ENCODE measurements around the gene EML1.

The EML1 gene

GRCh38 chr14:99818503-99819036 lies 25.4 kb downstream of the EML1 start:
- Histone ChIP-seq H3K9me3 (ENCODE audit: low read depth, low read length) (no peaks in the 10 kb centered on the region), H3K36me3 (ENCODE audit: insufficient read depth, low read length) (no peaks in the 10 kb centered on the region), H3K27ac (no peak overlapping the region), H3K9ac (ENCODE audit: insufficient read length) (no peak overlapping the region), H3K4me3 (no peak overlapping the region)
- no peak for TF ChIP-seq POLR2AphosphoS5 (IDR thresholded peaks at IDR 0.05; ENCODE audit: borderline replicate concordance, low read depth, low read length)
- no peak for TF ChIP-seq FOXP2 (optimal IDR thresholded peaks at IDR 0.05; ENCODE audit: control extremely low read depth, extremely low read length, insufficient read depth)
- no peak for TF ChIP-seq EZH2 (IDR thresholded peaks at IDR 0.05)
- no peak for DNase-seq (ENCODE audit: low read depth, low spot score)

GRCh38 chr14:99819514-99819913 lies 26.3 kb downstream of the EML1 start:
- Histone ChIP-seq H3K9me3 (ENCODE audit: low read depth, low read length) (no peaks in the 10 kb centered on the region), H3K27ac (no peak overlapping the region), H3K9ac (ENCODE audit: insufficient read length) (no peak overlapping the region), H3K4me3 (no peak overlapping the region), H3K36me3 (ENCODE audit: insufficient read depth, low read length) (no peaks in the 10 kb centered on the region)
- DNase-seq (ENCODE audit: low read depth, low spot score): no peak
- TF ChIP-seq FOXP2 (optimal IDR thresholded peaks at IDR 0.05; ENCODE audit: control extremely low read depth, extremely low read length, insufficient read depth): no peak
- TF ChIP-seq EZH2 (IDR thresholded peaks at IDR 0.05): no peak
- no peak for TF ChIP-seq POLR2AphosphoS5 (IDR thresholded peaks at IDR 0.05; ENCODE audit: borderline replicate concordance, low read depth, low read length)

DNA sequence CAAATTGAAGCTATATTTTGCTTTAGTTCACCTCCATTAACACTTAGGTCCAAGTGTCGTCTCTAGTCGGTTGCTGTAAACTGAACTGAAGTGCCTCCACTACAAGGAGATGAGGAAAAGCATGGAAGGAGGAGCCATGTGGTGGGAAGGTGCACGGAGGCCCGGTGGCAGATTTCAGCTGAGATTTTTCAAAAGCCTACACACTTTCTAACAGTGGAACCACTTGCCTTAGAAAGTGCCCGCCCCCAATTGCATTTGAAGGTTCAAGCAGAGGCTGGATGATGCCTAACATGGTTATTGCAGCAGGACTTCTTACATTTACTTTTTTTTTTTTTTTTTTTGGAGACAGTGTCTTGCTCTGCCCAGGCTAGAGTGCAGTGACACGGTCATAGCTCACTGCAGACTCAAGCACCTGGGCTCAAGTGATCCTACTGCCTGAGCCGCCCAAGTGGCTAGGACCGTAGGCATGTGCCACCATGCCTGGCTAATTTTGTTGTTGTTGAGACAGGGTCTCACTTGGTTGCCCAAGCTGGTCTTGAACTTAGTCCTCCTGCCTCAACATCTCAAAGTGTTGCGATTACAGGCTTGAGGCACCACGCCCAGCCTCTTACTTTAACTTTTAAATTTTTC lies 27.6 kb downstream of the EML1 start:
- H3K36me3 ChIP-seq (ENCODE audit: insufficient read depth, low read length): no peaks in the 10 kb centered on the region
- no peak for DNase-seq (ENCODE audit: low read depth, low spot score)
- TF ChIP-seq POLR2AphosphoS5 (IDR thresholded peaks at IDR 0.05; ENCODE audit: borderline replicate concordance, low read depth, low read length): no peak
- no peak for TF ChIP-seq FOXP2 (optimal IDR thresholded peaks at IDR 0.05; ENCODE audit: control extremely low read depth, extremely low read length, insufficient read depth)
- TF ChIP-seq EZH2 (IDR thresholded peaks at IDR 0.05): no peak

DNA sequence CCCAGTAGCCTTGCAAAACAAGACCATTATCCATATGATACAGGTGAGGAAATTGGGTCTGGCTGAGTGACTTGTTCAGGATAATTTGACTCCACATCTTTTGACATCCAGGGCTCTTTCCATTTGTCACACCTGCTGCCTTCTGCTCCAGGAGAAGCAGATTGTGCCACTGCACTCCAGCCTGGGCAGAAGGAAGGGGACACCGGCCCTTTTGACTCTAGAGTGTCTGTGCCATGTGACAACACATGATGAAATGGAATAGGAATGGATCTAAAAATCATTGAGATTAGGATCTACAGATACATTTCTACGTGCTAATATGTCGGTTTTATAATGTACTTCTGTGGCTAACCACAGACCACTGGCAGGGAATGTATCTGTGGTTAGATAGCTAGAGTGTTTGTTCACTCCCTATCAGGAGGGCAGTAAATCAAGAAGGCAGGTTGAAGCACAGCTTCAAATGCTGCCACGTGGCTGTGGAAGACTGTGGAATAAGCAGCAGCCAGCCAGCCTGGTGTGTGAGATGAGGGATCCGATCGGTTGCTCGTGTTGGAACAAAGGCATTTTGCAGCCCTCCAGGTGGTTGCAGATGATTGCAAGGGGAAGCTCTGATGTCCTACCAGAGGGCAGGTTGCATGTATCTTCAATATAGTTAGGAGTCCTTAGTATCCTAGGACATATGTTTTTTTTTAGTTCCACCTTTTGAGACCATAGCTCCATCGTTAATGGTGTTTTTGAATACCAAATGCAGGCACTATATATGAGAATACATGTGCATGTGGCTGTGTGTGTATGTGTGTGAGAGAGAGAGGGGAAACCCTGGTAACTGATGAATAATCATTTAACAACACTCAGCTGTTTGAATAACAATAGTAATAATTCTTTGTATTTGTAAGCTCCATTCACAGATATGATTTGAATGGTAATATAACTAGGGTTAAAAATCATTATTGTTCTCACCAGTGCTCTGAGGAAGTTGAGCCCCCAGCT lies 28.6 kb downstream of the EML1 start:
- no peaks in the 10 kb centered on the region for H3K9me3 ChIP-seq (ENCODE audit: low read depth, low read length)
- H3K4me3 ChIP-seq: peak overlapping the region; percentile 23; the same call in 1 of the 2 replicates
- no peak overlapping the region for H3K27ac ChIP-seq
- no peaks in the 10 kb centered on the region for H3K36me3 ChIP-seq (ENCODE audit: insufficient read depth, low read length)
- DNase-seq (ENCODE audit: low read depth, low spot score): peak; percentile 58
- no peak overlapping the region for H3K9ac ChIP-seq (ENCODE audit: insufficient read length)
- TF ChIP-seq FOXP2 (optimal IDR thresholded peaks at IDR 0.05; ENCODE audit: control extremely low read depth, extremely low read length, insufficient read depth) (peak; percentile 65), POLR2AphosphoS5 (IDR thresholded peaks at IDR 0.05; ENCODE audit: borderline replicate concordance, low read depth, low read length) (peak; percentile 83), EZH2 (IDR thresholded peaks at IDR 0.05) (no peak)

More for the DNA sequence above, 27.6 kb downstream of the EML1 start:
- Histone ChIP-seq H3K27ac (no peak overlapping the region), H3K9ac (ENCODE audit: insufficient read length) (no peak overlapping the region), H3K9me3 (ENCODE audit: low read depth, low read length) (no peaks in the 10 kb centered on the region), H3K4me3 (no peak overlapping the region)

DNA sequence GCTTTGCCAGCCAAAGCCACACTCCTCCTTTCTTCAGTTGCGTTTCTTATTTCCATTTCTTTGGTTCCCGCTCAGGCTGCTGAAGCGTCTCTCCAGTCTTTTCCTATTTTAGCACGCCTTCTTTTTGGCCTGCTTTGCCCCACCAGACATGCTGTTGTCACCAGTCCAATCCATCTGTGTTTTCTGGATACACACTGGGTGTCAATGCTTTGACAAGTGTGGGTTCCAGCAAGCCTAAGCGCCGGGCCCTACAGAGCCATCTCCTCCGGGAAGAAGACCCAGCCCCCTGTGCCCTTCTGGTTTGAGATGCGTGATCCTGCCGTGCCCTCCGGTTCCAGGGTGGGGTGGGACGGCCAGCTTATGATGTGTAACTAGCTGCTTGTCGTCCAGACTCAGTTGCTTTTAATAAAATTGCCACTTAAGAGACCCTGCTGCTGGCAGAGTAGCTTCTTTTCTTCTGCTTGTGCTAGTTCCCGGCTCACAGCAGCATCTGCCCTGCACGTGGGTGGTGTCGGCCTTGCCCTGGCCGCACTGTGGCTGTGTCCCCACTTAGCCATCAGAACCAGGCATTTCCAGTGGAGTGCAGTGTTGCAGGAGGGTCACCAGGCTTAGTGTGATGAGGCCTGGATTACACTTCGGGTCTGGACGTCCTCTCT lies 29.7 kb downstream of the EML1 start:
- no peaks in the 10 kb centered on the region for H3K9me3 ChIP-seq (ENCODE audit: low read depth, low read length)
- DNase-seq (ENCODE audit: low read depth, low spot score): no peak
- H3K36me3 ChIP-seq (ENCODE audit: insufficient read depth, low read length): no peaks in the 10 kb centered on the region
- no peak overlapping the region for H3K4me3 ChIP-seq
- no peak overlapping the region for H3K9ac ChIP-seq (ENCODE audit: insufficient read length)
- TF ChIP-seq FOXP2 (optimal IDR thresholded peaks at IDR 0.05; ENCODE audit: control extremely low read depth, extremely low read length, insufficient read depth) (no peak), EZH2 (IDR thresholded peaks at IDR 0.05) (no peak), POLR2AphosphoS5 (IDR thresholded peaks at IDR 0.05; ENCODE audit: borderline replicate concordance, low read depth, low read length) (no peak)
- H3K27ac ChIP-seq: no peak overlapping the region

GRCh38 chr14:99824776-99825175 lies 31.6 kb downstream of the EML1 start:
- DNase-seq (ENCODE audit: low read depth, low spot score): no peak
- no peaks in the 10 kb centered on the region for H3K36me3 ChIP-seq (ENCODE audit: insufficient read depth, low read length)
- TF ChIP-seq EZH2 (IDR thresholded peaks at IDR 0.05) (no peak), FOXP2 (optimal IDR thresholded peaks at IDR 0.05; ENCODE audit: control extremely low read depth, extremely low read length, insufficient read depth) (no peak), POLR2AphosphoS5 (IDR thresholded peaks at IDR 0.05; ENCODE audit: borderline replicate concordance, low read depth, low read length) (no peak)
- no peak overlapping the region for H3K27ac ChIP-seq
- no peak overlapping the region for H3K9ac ChIP-seq (ENCODE audit: insufficient read length)
- no peaks in the 10 kb centered on the region for H3K9me3 ChIP-seq (ENCODE audit: low read depth, low read length)
- H3K4me3 ChIP-seq: no peak overlapping the region

DNA sequence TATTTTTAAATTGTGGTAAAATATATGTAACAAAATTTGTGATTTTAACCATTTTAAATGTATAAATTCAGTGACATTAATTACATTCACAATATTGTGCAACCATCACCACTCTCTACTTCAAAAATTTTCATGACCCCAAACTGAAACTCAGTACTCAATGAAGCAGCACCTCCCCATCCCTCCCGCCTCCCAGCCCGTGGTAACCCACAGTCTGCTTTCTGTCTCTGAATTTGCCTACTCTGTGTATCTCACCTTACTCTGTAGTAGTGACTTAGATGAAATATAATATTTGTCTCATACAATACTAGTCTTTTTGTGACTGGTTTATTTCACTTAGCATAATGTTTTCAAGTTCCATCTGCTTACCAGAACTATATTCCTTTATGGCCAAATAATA lies 36.2 kb downstream of the EML1 start:
- no peaks in the 10 kb centered on the region for H3K36me3 ChIP-seq (ENCODE audit: insufficient read depth, low read length)
- no peaks in the 10 kb centered on the region for H3K9me3 ChIP-seq (ENCODE audit: low read depth, low read length)
- H3K4me3 ChIP-seq: no peak overlapping the region
- TF ChIP-seq FOXP2 (optimal IDR thresholded peaks at IDR 0.05; ENCODE audit: control extremely low read depth, extremely low read length, insufficient read depth) (no peak), EZH2 (IDR thresholded peaks at IDR 0.05) (no peak), POLR2AphosphoS5 (IDR thresholded peaks at IDR 0.05; ENCODE audit: borderline replicate concordance, low read depth, low read length) (no peak)
- no peak overlapping the region for H3K27ac ChIP-seq
- H3K9ac ChIP-seq (ENCODE audit: insufficient read length): no peak overlapping the region
- no peak for DNase-seq (ENCODE audit: low read depth, low spot score)

DNA sequence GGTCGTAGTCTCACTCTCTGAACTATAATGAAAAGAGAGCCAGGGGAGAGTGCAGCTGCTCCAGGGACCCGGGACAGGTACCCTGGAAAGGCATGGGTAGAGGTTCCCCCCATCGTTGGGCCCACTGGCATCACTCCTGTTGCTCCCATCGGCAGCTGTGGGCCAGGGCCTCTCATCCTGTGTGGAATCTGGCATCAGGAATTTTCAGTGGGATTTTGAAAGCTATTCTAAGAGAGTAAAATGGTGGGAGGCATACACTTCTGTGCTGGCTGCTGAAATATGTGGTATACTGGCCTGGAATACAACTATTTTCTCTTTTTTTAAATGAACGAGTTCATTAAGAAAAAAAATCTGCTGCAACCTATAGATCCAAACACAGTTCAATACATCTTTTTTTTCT lies 38.1 kb downstream of the EML1 start:
- Histone ChIP-seq H3K9ac (ENCODE audit: insufficient read length) (no peak overlapping the region), H3K27ac (no peak overlapping the region), H3K36me3 (ENCODE audit: insufficient read depth, low read length) (no peaks in the 10 kb centered on the region), H3K4me3 (no peak overlapping the region), H3K9me3 (ENCODE audit: low read depth, low read length) (no peaks in the 10 kb centered on the region)
- TF ChIP-seq FOXP2 (optimal IDR thresholded peaks at IDR 0.05; ENCODE audit: control extremely low read depth, extremely low read length, insufficient read depth) (no peak), EZH2 (IDR thresholded peaks at IDR 0.05) (no peak), POLR2AphosphoS5 (IDR thresholded peaks at IDR 0.05; ENCODE audit: borderline replicate concordance, low read depth, low read length) (no peak)
- no peak for DNase-seq (ENCODE audit: low read depth, low spot score)

Measured in SK-N-MC (cell line).